Osteoblast (primary cell): Measurements from ENCODE around the gene DYSF. TPM values are rescaled to one million over a fixed set of nuclear protein-coding genes. Genes with fewer than 3 reads are reported as not detected.

ENCODE experiments used
- DNase-seq: peaks from one replicate; pipeline ENCODE4 v3.0.0; 2011; ENCODE audit warnings: low spot score, mixed read lengths; ENCODE audit not compliant: insufficient read length; ENCODE audit errors: missing footprints
- H2AFZ ChIP-seq: 2 replicates; pipeline ENCODE4 v1.6.0; 2011; ENCODE audit warnings: mild to moderate bottlenecking, low read length
- H3K27ac ChIP-seq: 2 replicates; pipeline ENCODE4 v1.5.1; 2011; ENCODE audit warnings: mild to moderate bottlenecking, low read depth, low read length, moderate library complexity
- H3K27me3 ChIP-seq: 2 replicates; pipeline ENCODE4 v1.6.0; 2012; ENCODE audit warnings: mild to moderate bottlenecking, control low read depth, inconsistent platforms, low read length, moderate library complexity; ENCODE audit not compliant: insufficient read depth
- H3K36me3 ChIP-seq: 2 replicates; pipeline ENCODE4 v1.5.1; 2011; ENCODE audit warnings: mild to moderate bottlenecking, low read length, control low read depth, moderate library complexity; ENCODE audit not compliant: insufficient read depth
- H3K4me1 ChIP-seq: 2 replicates; pipeline ENCODE4 v1.5.1; 2011; ENCODE audit warnings: mild to moderate bottlenecking, low read length, control low read depth, moderate library complexity; ENCODE audit not compliant: insufficient read depth
- H3K4me2 ChIP-seq: 2 replicates; pipeline ENCODE4 v1.6.0; 2011; ENCODE audit warnings: mild to moderate bottlenecking, low read length; ENCODE audit not compliant: insufficient read depth
- H3K4me3 ChIP-seq: fragments of 200-600 bp; sonication (generic); 3 replicates; pipeline ENCODE4 v1.5.1; 2012; ENCODE audit warnings: mild to moderate bottlenecking, low read length, inconsistent platforms; ENCODE audit not compliant: insufficient read depth
- H3K79me2 ChIP-seq: 2 replicates; pipeline ENCODE4 v1.6.0; 2012; ENCODE audit warnings: mild to moderate bottlenecking, low read length, control low read depth, inconsistent platforms; ENCODE audit not compliant: insufficient read depth
- H3K9me3 ChIP-seq: 2 replicates; pipeline ENCODE4 v1.5.1; 2011; ENCODE audit warnings: low read depth, low read length, control low read depth
- H4K20me1 ChIP-seq: 2 replicates; pipeline ENCODE4 v1.6.0; 2012; ENCODE audit warnings: mild to moderate bottlenecking, low read length, control low read depth; ENCODE audit not compliant: insufficient read depth
- CTCF ChIP-seq: IDR thresholded peaks from 2 replicates; pipeline ENCODE4 v1.5.1; 2011; ENCODE audit warnings: mild to moderate bottlenecking, low read depth, low read length, moderate library complexity; ENCODE audit errors: extremely low read depth
- total RNA-seq: library from RNA; depleted of rRNA; stranded (reverse); fragments of >200 nt; gene quantifications from 2 replicates; pipeline ENCODE4 v1.2.3, GENCODE V29; 2012

DYSF gene
- total RNA-seq, 1 donor = 4.3 TPM

GRCh38 chr2:71530211-71530610, 76.8 kb downstream of the DYSF start:
- Histone ChIP-seq H3K9me3 (no peaks in the 10 kb centered on the region), H3K4me1 (peaks cover 6% of the 10 kb centered on the region), H4K20me1 (no peaks in the 10 kb centered on the region), H3K4me2 (no peak overlapping the region), H3K27me3 (peaks cover 19% of the 10 kb centered on the region), H2AFZ (no peak overlapping the region), H3K27ac (no peak overlapping the region), H3K36me3 (no peaks in the 10 kb centered on the region), H3K79me2 (no peaks in the 10 kb centered on the region), H3K4me3 (no peak overlapping the region)
- no peak for DNase-seq
- TF ChIP-seq CTCF = no peak

DNA sequence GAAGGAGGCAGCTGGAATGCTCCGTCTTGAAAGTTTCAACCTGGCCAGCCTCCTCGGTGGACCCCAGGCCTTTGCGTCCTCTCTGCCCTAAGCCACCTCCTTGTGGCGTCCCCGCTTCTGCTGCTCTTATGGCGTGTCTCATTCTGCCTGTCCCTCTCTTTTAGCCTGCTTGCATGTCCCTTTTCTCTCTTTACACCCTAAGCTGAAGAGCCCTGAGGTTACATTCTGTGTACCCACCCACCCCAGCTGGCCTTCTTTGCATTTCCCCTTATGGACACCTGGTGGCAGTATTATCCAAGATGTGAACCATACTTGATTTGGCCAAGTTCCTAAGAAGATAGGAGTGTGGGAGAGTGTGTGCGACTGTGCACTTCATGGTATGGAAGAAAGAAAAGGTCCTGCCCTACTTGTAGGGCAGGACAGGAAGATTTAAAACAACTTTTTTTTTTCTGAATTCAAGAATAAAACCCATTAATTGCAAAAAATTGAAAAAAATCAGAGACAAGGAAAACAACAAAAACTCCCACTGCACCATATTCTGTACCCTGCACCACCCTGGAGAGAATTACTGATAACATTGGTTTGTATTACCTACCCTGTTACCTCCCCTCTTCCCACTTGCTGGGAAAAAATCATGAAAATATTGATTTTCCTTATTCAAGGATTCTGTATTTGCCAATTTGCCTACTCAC, 77.4 kb downstream of the DYSF start:
- Histone ChIP-seq H2AFZ (no peak overlapping the region), H3K4me1 (peaks cover 6% of the 10 kb centered on the region), H3K79me2 (no peaks in the 10 kb centered on the region), H3K4me2 (no peak overlapping the region), H3K4me3 (no peak overlapping the region), H3K27ac (no peak overlapping the region), H3K27me3 (peaks cover 19% of the 10 kb centered on the region), H3K9me3 (no peaks in the 10 kb centered on the region), H3K36me3 (no peaks in the 10 kb centered on the region), H4K20me1 (no peaks in the 10 kb centered on the region)
- TF ChIP-seq CTCF = peak; percentile 74
- peak; percentile 91 for DNase-seq

GRCh38 chr2:71531522-71532047, 78.2 kb downstream of the DYSF start:
- no peak for TF ChIP-seq CTCF
- H3K36me3 ChIP-seq = no peaks in the 10 kb centered on the region
- no peaks in the 10 kb centered on the region for H4K20me1 ChIP-seq
- no peaks in the 10 kb centered on the region for H3K9me3 ChIP-seq
- peaks cover 12% of the 10 kb centered on the region for H3K4me1 ChIP-seq
- DNase-seq = no peak
- no peak overlapping the region for H3K27ac ChIP-seq
- peaks cover 19% of the 10 kb centered on the region for H3K27me3 ChIP-seq
- no peak overlapping the region for H3K4me2 ChIP-seq
- H2AFZ ChIP-seq = no peak overlapping the region
- H3K4me3 ChIP-seq = no peak overlapping the region
- no peaks in the 10 kb centered on the region for H3K79me2 ChIP-seq

- Histone ChIP-seq H3K4me3 (no peak overlapping the region), H3K9me3 (no peaks in the 10 kb centered on the region), H3K4me2 (no peak overlapping the region), H3K27me3 (peaks cover 19% of the 10 kb centered on the region), H3K4me1 (peaks cover 17% of the 10 kb centered on the region), H3K27ac (no peak overlapping the region), H3K36me3 (no peaks in the 10 kb centered on the region), H2AFZ (no peak overlapping the region), H3K79me2 (no peaks in the 10 kb centered on the region), H4K20me1 (no peaks in the 10 kb centered on the region)
- DNase-seq = no peak
- no peak for TF ChIP-seq CTCF
Measured at GRCh38 chr2:71532327-71532726, 79.0 kb downstream of the DYSF start.
